Gastrocnemius medialis (tissue), 4 donors: ENCODE data around the gene HDAC6. TPM values are rescaled to one million over a fixed set of nuclear protein-coding genes. Genes with fewer than 3 reads are reported as not detected.

Experiments used
- ATAC-seq, 2 donors: fragments of 150-250 bp; one replicate each; pipeline ENCODE4 v1.9.1; 2016
- DNase-seq, 2 donors: peaks; one replicate each; pipeline ENCODE4 v3.0.0-alpha.2; 2019
- H3K27ac ChIP-seq, 4 donors: fragments of 200-600 bp; sonication (generic); 1 replicate in 1 of 4; 2 replicates in 3 of 4; pipeline ENCODE4 v1.5.1; 2016 to 2018; ENCODE audit warnings: mild to moderate bottlenecking in 2 of 4, moderate library complexity in 1 of 4
- H3K27me3 ChIP-seq, 3 donors: fragments of 200-600 bp; sonication (generic) in 2 of 3; 1 replicate in 1 of 3; 2 replicates in 2 of 3; pipeline versions ENCODE4 v1.5.1 to v1.6.0; 2016 to 2019; ENCODE audit warnings: mild to moderate bottlenecking in 1 of 3, moderate library complexity in 1 of 3
- H3K36me3 ChIP-seq, 2 donors: fragments of 200-600 bp; sonication (generic) in 1 of 2; one replicate each; pipeline ENCODE4 v1.5.1; 2017 to 2018
- H3K4me1 ChIP-seq, 2 donors: fragments of 200-600 bp; sonication (generic) in 1 of 2; one replicate each; pipeline ENCODE4 v1.5.1; 2016 to 2017; ENCODE audit warnings: mild to moderate bottlenecking in 2 of 2
- H3K4me3 ChIP-seq, 4 donors: fragments of 200-600 bp; sonication (generic) in 3 of 4; 1 replicate in 1 of 4; 2 replicates in 3 of 4; pipeline ENCODE4 v1.5.1; 2016 to 2019; ENCODE audit warnings: mild to moderate bottlenecking in 2 of 4
- H3K9me3 ChIP-seq, 3 donors: fragments of 200-600 bp; sonication (generic) in 2 of 3; 1 replicate in 1 of 3; 2 replicates in 2 of 3; pipeline ENCODE4 v1.5.1; 2016 to 2019
- CTCF ChIP-seq, 5 experiments: fragments of 450-650 bp in 3 of 5; fragments of 200-600 bp in 2 of 5; sonication (generic) in 2 of 5; IDR thresholded peaks in 4 of 5; conservative IDR thresholded peaks in 1 of 5; 1 replicate in 4 of 5; 2 replicates in 1 of 5; pipeline ENCODE4 v1.5.1; 2016 to 2019; ENCODE audit warnings: antibody characterized with exemption in 5 of 5, mild to moderate bottlenecking in 3 of 5, moderate library complexity in 3 of 5
- POLR2A ChIP-seq, 2 donors: fragments of 450-650 bp; IDR thresholded peaks; one replicate each; pipeline ENCODE4 v1.6.1; 2017; ENCODE audit warnings: antibody characterized with exemption in 2 of 2, mild to moderate bottlenecking in 2 of 2, moderate library complexity in 2 of 2
- in situ Hi-C, 4 donors: fragments of 200-750 bp; cut with MboI; loops; one replicate each; pipeline versions ENCODE4 v1.15.0 to v1.8.0; 2017; ENCODE audit warnings: low sequenced_read_pairs in 4 of 4
- intact Hi-C: fragments of 100-400 bp; cut with DNase I; formaldehyde crosslinking; loops from one replicate; pipeline ENCODE4 v1.15.1; 2023; ENCODE audit warnings: low total_unique reads
- total RNA-seq, 4 donors: library from RNA; depleted of rRNA; stranded (reverse); fragments of >200 nt; gene quantifications; one replicate each; pipeline versions ENCODE4 v1.1.0 to v1.2.3, GENCODE V29; 2016

The HDAC6 gene
- total RNA-seq, result 10 to 100 TPM; 38.2 to 92.2 (median 61.3) TPM

GRCh38 chrX:48801280-48802088, at the start of gene HDAC6:
HDAC6 (plus strand) TSS chrX:48802067; CDS start chrX:48802693, 626 bp downstream.
- peak; percentile 85 to 87 for ATAC-seq
- H3K4me1 ChIP-seq, result peaks cover 5 to 6% of the 10 kb centered on the region in 2 donors
- intact Hi-C loops, result loop anchor here (1.0 to 10.0 kb wide), 13 partner anchors 64 to 777 kb away; partner anchors contain the start of genes GPKOW, OTUD5, PQBP1 and PRICKLE3
- in situ Hi-C loops, result loop anchor here in 2 of 4 donors (10.0 to 25.0 kb wide), 3 partner anchors 57 to 139 kb away; partner anchors contain the start of genes PQBP1 (in 1 of the 2) and TIMM17B (in 1 of the 2)
- H3K4me3 ChIP-seq, result peak within 1 kb of the TSS; percentile 65 to 74 (median 72)
- H3K9me3 ChIP-seq, result no peaks in the 10 kb centered on the region
- H3K36me3 ChIP-seq, result no peaks in the 10 kb centered on the region
- H3K27ac ChIP-seq, result peak within 1 kb of the TSS; percentile 90 to 99 (median 96)
- TF ChIP-seq CTCF (IDR thresholded peaks at IDR 0.05 in 4 of 5, conservative IDR thresholded peaks at IDR 0.05 in 1 of 5), result no peak
- TF ChIP-seq POLR2A (IDR thresholded peaks at IDR 0.05), result peak in 1 of 2 donors; percentile 6
- peak; percentile 93 to 98 for DNase-seq
- H3K27me3 ChIP-seq, result no peaks in the 10 kb centered on the region

- intact Hi-C loops, result no loop called here
- ATAC-seq (no peak), DNase-seq (no peak)
- Histone ChIP-seq H3K36me3 (no peaks in the 10 kb centered on the region), H3K9me3 (no peaks in the 10 kb centered on the region), H3K4me1 (no peaks in the 10 kb centered on the region), H3K4me3 (no peak overlapping the region), H3K27ac (no peak overlapping the region), H3K27me3 (no peaks in the 10 kb centered on the region)
- TF ChIP-seq POLR2A (IDR thresholded peaks at IDR 0.05), result no peak
- no peak for TF ChIP-seq CTCF (IDR thresholded peaks at IDR 0.05 in 4 of 5, conservative IDR thresholded peaks at IDR 0.05 in 1 of 5)
- in situ Hi-C loops, result no loop called here
Observed at GRCh38 chrX:48752498-48752897, 49.4 kb upstream of the HDAC6 start.

GRCh38 chrX:48753708-48754228, 48.1 kb upstream of the HDAC6 start:
- Histone ChIP-seq H3K4me3 (no peak overlapping the region), H3K27me3 (no peaks in the 10 kb centered on the region), H3K4me1 (no peaks in the 10 kb centered on the region), H3K27ac (no peak overlapping the region), H3K9me3 (no peaks in the 10 kb centered on the region), H3K36me3 (no peaks in the 10 kb centered on the region)
- intact Hi-C loops (no loop called here), in situ Hi-C loops (no loop called here)
- DNase-seq (no peak), ATAC-seq (no peak)
- TF ChIP-seq CTCF (IDR thresholded peaks at IDR 0.05 in 4 of 5, conservative IDR thresholded peaks at IDR 0.05 in 1 of 5) (no peak), POLR2A (IDR thresholded peaks at IDR 0.05) (no peak)

- H3K27ac ChIP-seq, result no peak overlapping the region
- in situ Hi-C loops, result no loop called here
- H3K4me3 ChIP-seq, result no peak overlapping the region
- TF ChIP-seq POLR2A (IDR thresholded peaks at IDR 0.05), result no peak
- TF ChIP-seq CTCF (IDR thresholded peaks at IDR 0.05 in 4 of 5, conservative IDR thresholded peaks at IDR 0.05 in 1 of 5), result no peak
- no peak for DNase-seq
- H3K27me3 ChIP-seq, result no peaks in the 10 kb centered on the region
- H3K36me3 ChIP-seq, result no peaks in the 10 kb centered on the region
- no peaks in the 10 kb centered on the region for H3K9me3 ChIP-seq
- ATAC-seq, result no peak
- intact Hi-C loops, result no loop called here
- H3K4me1 ChIP-seq, result no peaks in the 10 kb centered on the region
Observed at GRCh38 chrX:48754238-48754637, 47.6 kb upstream of the HDAC6 start.
